SK-N-SH (cell line): ENCODE results near the gene HM13. TPM values are rescaled to one million over a fixed set of nuclear protein-coding genes. Genes with fewer than 3 reads are reported as not detected.
A peak's percentile ranks its signal among the peaks of the same experiment; 100 is the strongest.

Source experiments
- CTCF ChIA-PET: fragments of 300-600, 350-600 bp; formaldehyde crosslinking; extraction: SDS; loops from one replicate; lab custom pipeline; 2021; lab: Yijun Ruan, JAX
- POLR2A ChIA-PET: fragments of 350-600 bp; sonication (Branson Sonifier 250); formaldehyde crosslinking; extraction: SDS; loops from one replicate; lab custom pipeline; 2020; ENCODE audit warnings: antibody characterized with exemption, inconsistent platforms; lab: Yijun Ruan, JAX
- DNase-seq: peaks from one replicate; pipeline ENCODE4 v3.0.0; 2012
- H2AFZ ChIP-seq: fragments of 200-600 bp; sonication (generic); 2 replicates; pipeline ENCODE4 v1.8.1; 2016; ENCODE audit warnings: antibody characterized with exemption, mild to moderate bottlenecking, low read depth
- H3F3A ChIP-seq: fragments of 200-600 bp; sonication (generic); replicated peaks from 2 replicates; pipeline ENCODE3; 2016; ENCODE audit warnings: antibody characterized with exemption, mild to moderate bottlenecking; ENCODE audit not compliant: insufficient read depth
- H3K27ac ChIP-seq, 2 experiments: fragments of 200-500 bp in 1 of 2; fragments of 200-600 bp in 1 of 2; sonication (Bioruptor generic) in 1 of 2; sonication (generic), shearing (Covaris generic) in 1 of 2; 2 replicates each; pipeline versions ENCODE4 v1.5.1 to v1.6.1; 2014 to 2016; ENCODE audit warnings: low read depth in 2 of 2, inconsistent platforms in 1 of 2, low read length in 1 of 2, mild to moderate bottlenecking in 1 of 2, mixed read lengths in 1 of 2
- H3K27me3 ChIP-seq: fragments of 200-600 bp; sonication (generic), shearing (Covaris generic); 2 replicates; pipeline ENCODE4 v1.6.1; 2016; ENCODE audit warnings: mixed run types; ENCODE audit not compliant: insufficient read depth
- H3K36me3 ChIP-seq, 2 experiments: fragments of 200-500 bp in 1 of 2; fragments of 200-600 bp in 1 of 2; sonication (Bioruptor generic) in 1 of 2; sonication (generic) in 1 of 2; replicated peaks in 1 of 2; 2 replicates each; pipeline versions ENCODE3 to v1.5.1; 2014 to 2016; ENCODE audit warnings: low read length in 1 of 2, mild to moderate bottlenecking in 1 of 2; ENCODE audit not compliant: insufficient read depth in 2 of 2, control insufficient read depth in 1 of 2
- H3K4me1 ChIP-seq, 2 experiments: fragments of 200-500 bp in 1 of 2; fragments of 200-600 bp in 1 of 2; sonication (Bioruptor generic) in 1 of 2; sonication (generic), shearing (Covaris generic) in 1 of 2; 2 replicates each; pipeline versions ENCODE4 v1.5.1 to v1.6.1; 2014 to 2016; ENCODE audit warnings: low read depth in 1 of 2, low read length in 1 of 2, mixed run types in 1 of 2; ENCODE audit not compliant: insufficient read depth in 2 of 2, control insufficient read depth in 1 of 2
- H3K4me2 ChIP-seq: fragments of 200-600 bp; sonication (generic), shearing (Covaris generic); 2 replicates; pipeline ENCODE4 v1.6.1; 2017; ENCODE audit warnings: mixed run types
- H3K4me3 ChIP-seq, 2 experiments: fragments of 200-500 bp in 1 of 2; fragments of 200-600 bp in 1 of 2; sonication (Bioruptor generic) in 1 of 2; sonication (generic), shearing (Covaris generic) in 1 of 2; 2 replicates each; pipeline versions ENCODE4 v1.5.1 to v1.8.1; 2014 to 2016; ENCODE audit warnings: low read depth in 2 of 2, inconsistent platforms in 1 of 2, low read length in 1 of 2, mild to moderate bottlenecking in 1 of 2, mixed read lengths in 1 of 2, moderate library complexity in 1 of 2
- H3K79me2 ChIP-seq: fragments of 200-600 bp; sonication (generic); 2 replicates; pipeline ENCODE4 v1.8.1; 2017; ENCODE audit warnings: mild to moderate bottlenecking; ENCODE audit not compliant: insufficient read depth
- H3K9ac ChIP-seq: fragments of 200-600 bp; sonication (generic); 2 replicates; pipeline ENCODE4 v1.6.1; 2017; ENCODE audit warnings: mixed run types
- H3K9me2 ChIP-seq: fragments of 200-600 bp; sonication (generic); 2 replicates; pipeline ENCODE4 v1.6.1; 2017; ENCODE audit warnings: mixed run types
- H3K9me3 ChIP-seq: fragments of 200-600 bp; sonication (generic); 2 replicates; pipeline ENCODE4 v1.6.1; 2017; ENCODE audit warnings: mixed run types, mild to moderate bottlenecking, moderate library complexity
- H4K20me1 ChIP-seq: fragments of 200-600 bp; sonication (generic); 2 replicates; pipeline ENCODE4 v1.6.1; 2017; ENCODE audit warnings: mild to moderate bottlenecking, mixed run types; ENCODE audit not compliant: insufficient read depth
- FOSL2 ChIP-seq: IDR thresholded peaks from 2 replicates; pipeline ENCODE4 v1.4.0; 2012; ENCODE audit warnings: low read depth, mild to moderate bottlenecking, moderate library complexity, borderline replicate concordance
- MXI1 ChIP-seq: IDR thresholded peaks from 2 replicates; pipeline ENCODE4 v1.6.1; 2012; ENCODE audit warnings: mild to moderate bottlenecking, low read depth, low read length, improper control_type of control experiment
- NRF1 ChIP-seq: IDR thresholded peaks from 2 replicates; pipeline ENCODE4 v1.6.1; 2012; ENCODE audit warnings: low read depth, mild to moderate bottlenecking, low read length
- SIN3A ChIP-seq: IDR thresholded peaks from 2 replicates; pipeline ENCODE4 v1.6.1; 2012; ENCODE audit warnings: low read depth, mild to moderate bottlenecking, low read length, moderate library complexity, borderline replicate concordance
- TAF1 ChIP-seq: IDR thresholded peaks from 2 replicates; pipeline ENCODE4 v1.6.1; 2012; ENCODE audit warnings: low read depth, mild to moderate bottlenecking, low read length, moderate library complexity, borderline replicate concordance
- WGBS: methylation state at CpG from one replicate; pipeline ENCODE4 v1.1.6; 2017; ENCODE audit warnings: low lambda C conversion rate; 5-methylcytosine and 5-hydroxymethylcytosine counted together
- polyA plus RNA-seq, 3 experiments: library from polyadenylated mRNA; depleted of rRNA; stranded (reverse); fragments of >200 nt; gene quantifications; 2 replicates each; pipeline ENCODE4 v1.2.3, GENCODE V29; 2012
- TF ChIP-seq, protein P1 (sequence below): IDR thresholded peaks from 2 replicates; pipeline ENCODE4 v1.4.0; 2012; ENCODE audit warnings: low read depth
- TF ChIP-seq, protein P2 (sequence below): fragments of 150-350 bp; IDR thresholded peaks from 2 replicates; pipeline ENCODE4 v1.6.1; 2016; ENCODE audit warnings: mild to moderate bottlenecking, low read depth, low read length
- TF ChIP-seq, protein P3 (sequence below): IDR thresholded peaks from 2 replicates; pipeline ENCODE4 v1.6.1; 2012; ENCODE audit warnings: mild to moderate bottlenecking, low read depth, low read length, moderate library complexity

The HM13 gene
- polyA plus RNA-seq, 1 of the 3 experiments (the other 2 are of a cell fraction): 160 TPM

DNA sequence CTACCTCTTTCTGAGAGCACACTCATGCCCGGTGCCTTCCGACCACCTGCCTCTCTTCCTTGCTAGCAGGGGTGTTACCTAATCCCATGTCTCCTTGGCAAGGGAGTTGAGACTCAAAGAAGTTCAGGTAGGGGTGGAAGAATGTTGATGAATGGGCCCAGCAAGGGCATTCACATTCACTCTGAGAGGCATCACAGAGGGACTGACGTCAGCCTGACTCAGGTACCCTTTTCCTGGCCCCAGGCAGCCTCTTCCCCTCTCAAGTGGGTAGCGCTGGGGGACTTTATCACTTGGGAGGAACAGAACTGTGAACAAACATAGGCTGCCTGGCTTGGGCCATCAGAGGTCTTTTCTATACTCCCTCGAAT is 35.3 kb downstream of the HM13 start:
- no peaks in the 10 kb centered on the region for H3K9me2 ChIP-seq
- H3K9me3 ChIP-seq: no peaks in the 10 kb centered on the region
- 98% methylated on average over 5 of the region's 5 CpGs for WGBS
- H3K36me3 ChIP-seq: peaks cover 58 to 64% of the 10 kb centered on the region in 2 experiments
- DNase-seq: no peak
- peaks cover 49% of the 10 kb centered on the region for H3K79me2 ChIP-seq
- no peaks in the 10 kb centered on the region for H4K20me1 ChIP-seq
- no peak overlapping the region for H3K9ac ChIP-seq
- POLR2A ChIA-PET: no interaction called here
- no peak overlapping the region for H3K4me2 ChIP-seq
- TF ChIP-seq, protein P1, sequence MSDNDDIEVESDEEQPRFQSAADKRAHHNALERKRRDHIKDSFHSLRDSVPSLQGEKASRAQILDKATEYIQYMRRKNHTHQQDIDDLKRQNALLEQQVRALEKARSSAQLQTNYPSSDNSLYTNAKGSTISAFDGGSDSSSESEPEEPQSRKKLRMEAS: no peak
- TF ChIP-seq NRF1: no peak
- TF ChIP-seq, all 33 proteins: peak for 0
- CTCF ChIA-PET: interaction anchor here (1.6 to 14.2 kb wide), 4 partner anchors 11 to 174 kb away, joined by 6 to 177 read pairs (median 34); no protein-coding TSS in a partner anchor
- Histone ChIP-seq H2AFZ (no peak overlapping the region), H3F3A (peaks cover 27% of the 10 kb centered on the region), H3K4me3 (no peak overlapping the region), H3K4me1 (peaks cover 13 to 19% of the 10 kb centered on the region in 2 experiments; a peak in 3 of 4 replicates), H3K27me3 (no peaks in the 10 kb centered on the region), H3K27ac (0 out of 4 replicates have a peak overlapping the region, but pooled peaks of 1 of the 2 experiments have one; percentile 3)

DNA sequence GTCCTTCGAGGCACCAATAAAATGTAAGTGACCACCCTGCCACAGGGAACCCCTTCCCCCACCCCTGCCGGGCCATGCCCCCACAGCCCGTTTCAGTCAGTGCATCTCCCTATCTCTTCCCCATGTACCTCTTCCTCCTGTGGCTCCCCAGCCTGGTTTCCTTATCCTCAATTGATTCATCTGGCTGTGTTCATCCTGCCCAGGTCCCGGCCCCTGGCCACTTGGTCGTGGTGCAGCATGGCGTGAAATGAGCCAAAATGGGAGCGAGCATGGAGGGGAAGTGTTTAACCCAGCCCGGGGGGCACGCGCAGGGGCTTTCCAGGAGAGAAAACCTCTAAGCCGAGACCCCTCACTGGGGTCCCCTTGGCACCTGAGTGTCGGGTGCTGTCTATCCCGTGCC is 35.9 kb downstream of the HM13 start:
- Histone ChIP-seq H3K4me2 (no peak overlapping the region), H3K79me2 (peaks cover 44% of the 10 kb centered on the region), H3K9ac (no peak overlapping the region), H3K9me2 (no peaks in the 10 kb centered on the region), H3K27ac (no peak overlapping the region), H4K20me1 (no peaks in the 10 kb centered on the region), H3F3A (peaks cover 21% of the 10 kb centered on the region), H3K9me3 (no peaks in the 10 kb centered on the region), H3K4me1 (peaks cover 13% of the 10 kb centered on the region in 2 experiments; a peak in 3 of 4 replicates), H3K4me3 (no peak overlapping the region), H3K27me3 (no peaks in the 10 kb centered on the region), H2AFZ (no peak overlapping the region), H3K36me3 (peaks cover 56 to 67% of the 10 kb centered on the region in 2 experiments)
- 97% methylated on average over 13 of the region's 13 CpGs for WGBS
- CTCF ChIA-PET: interaction anchor here (2.5 to 31.0 kb wide), 3 partner anchors 10 to 61 kb away, joined by 8 to 1802 read pairs (median 177); partner anchors contain the start of gene ID1
- POLR2A ChIA-PET: no interaction called here
- DNase-seq: no peak
- TF ChIP-seq MXI1 (no peak), TAF1 (no peak), SIN3A (no peak), FOSL2 (no peak)
- TF ChIP-seq, protein P2, sequence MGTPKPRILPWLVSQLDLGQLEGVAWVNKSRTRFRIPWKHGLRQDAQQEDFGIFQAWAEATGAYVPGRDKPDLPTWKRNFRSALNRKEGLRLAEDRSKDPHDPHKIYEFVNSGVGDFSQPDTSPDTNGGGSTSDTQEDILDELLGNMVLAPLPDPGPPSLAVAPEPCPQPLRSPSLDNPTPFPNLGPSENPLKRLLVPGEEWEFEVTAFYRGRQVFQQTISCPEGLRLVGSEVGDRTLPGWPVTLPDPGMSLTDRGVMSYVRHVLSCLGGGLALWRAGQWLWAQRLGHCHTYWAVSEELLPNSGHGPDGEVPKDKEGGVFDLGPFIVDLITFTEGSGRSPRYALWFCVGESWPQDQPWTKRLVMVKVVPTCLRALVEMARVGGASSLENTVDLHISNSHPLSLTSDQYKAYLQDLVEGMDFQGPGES: no peak
- TF ChIP-seq, protein P3, sequence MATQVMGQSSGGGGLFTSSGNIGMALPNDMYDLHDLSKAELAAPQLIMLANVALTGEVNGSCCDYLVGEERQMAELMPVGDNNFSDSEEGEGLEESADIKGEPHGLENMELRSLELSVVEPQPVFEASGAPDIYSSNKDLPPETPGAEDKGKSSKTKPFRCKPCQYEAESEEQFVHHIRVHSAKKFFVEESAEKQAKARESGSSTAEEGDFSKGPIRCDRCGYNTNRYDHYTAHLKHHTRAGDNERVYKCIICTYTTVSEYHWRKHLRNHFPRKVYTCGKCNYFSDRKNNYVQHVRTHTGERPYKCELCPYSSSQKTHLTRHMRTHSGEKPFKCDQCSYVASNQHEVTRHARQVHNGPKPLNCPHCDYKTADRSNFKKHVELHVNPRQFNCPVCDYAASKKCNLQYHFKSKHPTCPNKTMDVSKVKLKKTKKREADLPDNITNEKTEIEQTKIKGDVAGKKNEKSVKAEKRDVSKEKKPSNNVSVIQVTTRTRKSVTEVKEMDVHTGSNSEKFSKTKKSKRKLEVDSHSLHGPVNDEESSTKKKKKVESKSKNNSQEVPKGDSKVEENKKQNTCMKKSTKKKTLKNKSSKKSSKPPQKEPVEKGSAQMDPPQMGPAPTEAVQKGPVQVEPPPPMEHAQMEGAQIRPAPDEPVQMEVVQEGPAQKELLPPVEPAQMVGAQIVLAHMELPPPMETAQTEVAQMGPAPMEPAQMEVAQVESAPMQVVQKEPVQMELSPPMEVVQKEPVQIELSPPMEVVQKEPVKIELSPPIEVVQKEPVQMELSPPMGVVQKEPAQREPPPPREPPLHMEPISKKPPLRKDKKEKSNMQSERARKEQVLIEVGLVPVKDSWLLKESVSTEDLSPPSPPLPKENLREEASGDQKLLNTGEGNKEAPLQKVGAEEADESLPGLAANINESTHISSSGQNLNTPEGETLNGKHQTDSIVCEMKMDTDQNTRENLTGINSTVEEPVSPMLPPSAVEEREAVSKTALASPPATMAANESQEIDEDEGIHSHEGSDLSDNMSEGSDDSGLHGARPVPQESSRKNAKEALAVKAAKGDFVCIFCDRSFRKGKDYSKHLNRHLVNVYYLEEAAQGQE: no peak
- TF ChIP-seq, all 33 proteins: peak for 0
